GM19452 (cell line): ENCODE data around the gene HOXD9.

Experiments
- ATAC-seq: cut with Tn5 transposase; IDR thresholded peaks from one replicate; pipeline ENCODE4 v1.9.1; 2021; ENCODE audit not compliant: unreplicated experiment

The HOXD9 gene

DNA sequence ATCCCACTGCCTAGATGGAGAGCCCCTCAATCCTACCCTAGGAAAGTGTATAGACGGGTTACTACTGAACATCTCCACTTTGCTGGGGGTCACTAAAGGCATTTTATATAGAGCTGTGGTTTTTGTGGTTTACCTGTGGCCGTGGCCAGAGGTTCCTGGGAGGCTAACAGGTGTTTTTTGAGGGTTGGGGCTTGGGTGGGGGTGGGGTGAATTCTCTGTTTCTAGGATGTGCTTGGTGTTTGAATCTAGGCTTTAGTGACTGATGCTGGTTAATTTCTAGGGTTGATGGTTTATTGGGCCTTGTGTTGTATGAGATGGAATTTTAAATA, 14.7 kb downstream of the HOXD9 start:
- no peak for ATAC-seq

DNA sequence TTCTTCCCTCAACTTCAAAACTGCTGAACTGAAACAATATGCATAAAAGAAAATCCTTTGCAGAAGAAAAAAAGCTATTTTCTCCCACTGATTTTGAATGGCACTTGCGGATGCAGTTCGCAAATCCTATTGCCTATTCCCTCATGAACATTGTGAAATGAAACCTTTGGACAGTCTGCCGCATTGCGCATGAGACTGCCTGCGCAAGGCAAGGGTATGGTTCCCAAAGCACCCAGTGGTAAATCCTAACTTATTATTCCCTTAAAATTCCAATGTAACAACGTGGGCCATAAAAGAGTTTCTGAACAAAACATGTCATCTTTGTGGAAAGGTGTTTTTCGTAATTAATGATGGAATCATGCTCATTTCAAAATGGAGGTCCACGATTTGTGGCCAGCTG, 15.4 kb downstream of the HOXD9 start:
- no peak for ATAC-seq

DNA sequence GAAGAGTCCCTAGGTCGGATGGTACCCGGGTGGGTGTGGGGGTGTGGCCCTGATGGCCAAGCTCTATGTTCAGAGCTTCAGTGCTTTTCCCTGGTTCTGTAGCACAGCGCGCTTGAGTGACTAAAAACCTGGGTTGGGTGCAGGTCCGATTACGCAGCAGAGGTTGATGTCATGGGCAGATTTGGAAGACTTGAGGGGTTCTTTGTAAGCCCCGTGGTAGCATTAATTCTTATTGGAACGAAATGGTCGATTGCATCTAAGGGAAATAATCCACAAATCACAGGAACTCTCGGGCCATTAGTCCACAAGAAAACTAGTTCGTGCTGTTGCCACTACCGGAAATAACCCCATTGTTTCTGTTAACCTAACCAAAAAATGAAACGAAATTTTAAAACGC, 16.0 kb downstream of the HOXD9 start:
- ATAC-seq: no peak

DNA sequence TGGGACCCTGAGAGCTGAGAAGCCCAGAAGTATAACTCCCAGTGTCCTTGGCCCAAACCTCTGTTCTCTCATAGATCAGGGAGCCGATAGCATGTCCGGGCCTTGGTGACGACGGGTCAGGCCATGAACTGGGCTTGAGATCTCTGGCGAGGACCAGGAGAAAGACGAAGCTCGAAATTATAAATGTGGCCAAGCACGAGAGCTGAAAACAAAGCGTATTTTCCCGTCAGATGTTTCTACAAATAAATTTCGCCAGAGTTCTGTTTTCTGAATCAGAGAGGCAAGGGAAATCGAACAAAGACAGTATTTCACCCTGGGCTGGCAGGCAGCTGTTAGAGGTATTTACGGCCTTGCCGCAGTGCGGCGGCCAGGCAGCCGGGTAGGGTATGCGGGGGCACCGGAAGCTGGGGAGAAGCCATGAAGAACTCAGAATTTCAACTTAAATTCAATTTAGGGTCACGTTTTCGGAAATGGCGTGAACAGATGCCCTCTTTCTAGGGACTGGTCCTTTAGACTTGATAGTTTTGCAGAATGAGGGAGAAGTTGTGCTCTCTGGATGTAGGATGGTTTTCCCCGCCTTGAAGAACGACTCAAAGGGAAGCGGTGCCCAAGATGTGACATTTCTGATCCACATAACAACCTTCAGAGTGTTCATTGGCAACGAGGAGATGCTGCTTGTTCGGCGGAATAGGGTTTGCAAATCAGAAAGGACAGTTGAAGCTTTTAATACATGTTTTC, 16.6 kb downstream of the HOXD9 start:
- no peak for ATAC-seq

DNA sequence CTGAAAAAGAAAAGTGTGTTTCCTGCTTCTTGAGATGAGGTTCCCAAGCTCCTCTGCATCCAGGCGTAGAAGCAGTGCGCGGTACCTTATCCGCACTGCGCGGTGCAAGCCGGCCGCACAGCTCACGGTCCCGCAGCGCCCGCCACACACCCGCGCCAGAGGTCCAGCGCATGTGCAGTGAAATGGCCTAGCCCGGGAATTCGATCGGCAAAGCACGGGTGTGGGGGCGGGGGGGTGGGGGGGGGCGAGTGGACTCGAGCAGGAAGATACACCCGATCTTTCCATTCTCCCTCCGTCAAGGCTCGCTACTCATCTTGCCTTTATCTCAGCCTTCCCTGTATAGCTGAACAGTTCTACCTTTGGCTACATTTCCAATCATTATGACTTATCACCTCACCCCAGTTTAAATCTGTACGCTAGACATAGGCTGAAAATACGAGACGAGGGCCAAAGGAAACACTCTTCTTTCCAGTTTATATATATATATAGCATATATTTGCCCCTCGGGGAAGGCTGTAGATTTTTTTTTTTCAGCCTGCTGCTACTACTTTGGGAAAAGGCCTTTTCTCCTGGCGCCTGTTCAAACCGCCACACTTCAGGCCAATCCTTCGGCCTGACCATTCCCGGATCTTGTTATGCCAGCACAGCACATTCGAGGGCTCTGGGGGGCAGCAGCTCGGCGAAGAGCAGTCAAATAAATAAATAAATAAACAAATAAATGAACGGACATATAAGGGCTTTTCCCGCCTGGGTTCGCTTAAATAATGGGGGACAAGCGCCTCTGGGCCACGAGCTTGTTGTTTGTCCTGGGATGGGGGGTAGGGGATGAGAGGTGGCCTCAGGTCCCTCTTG, 17.4 kb downstream of the HOXD9 start:
- no peak for ATAC-seq

DNA sequence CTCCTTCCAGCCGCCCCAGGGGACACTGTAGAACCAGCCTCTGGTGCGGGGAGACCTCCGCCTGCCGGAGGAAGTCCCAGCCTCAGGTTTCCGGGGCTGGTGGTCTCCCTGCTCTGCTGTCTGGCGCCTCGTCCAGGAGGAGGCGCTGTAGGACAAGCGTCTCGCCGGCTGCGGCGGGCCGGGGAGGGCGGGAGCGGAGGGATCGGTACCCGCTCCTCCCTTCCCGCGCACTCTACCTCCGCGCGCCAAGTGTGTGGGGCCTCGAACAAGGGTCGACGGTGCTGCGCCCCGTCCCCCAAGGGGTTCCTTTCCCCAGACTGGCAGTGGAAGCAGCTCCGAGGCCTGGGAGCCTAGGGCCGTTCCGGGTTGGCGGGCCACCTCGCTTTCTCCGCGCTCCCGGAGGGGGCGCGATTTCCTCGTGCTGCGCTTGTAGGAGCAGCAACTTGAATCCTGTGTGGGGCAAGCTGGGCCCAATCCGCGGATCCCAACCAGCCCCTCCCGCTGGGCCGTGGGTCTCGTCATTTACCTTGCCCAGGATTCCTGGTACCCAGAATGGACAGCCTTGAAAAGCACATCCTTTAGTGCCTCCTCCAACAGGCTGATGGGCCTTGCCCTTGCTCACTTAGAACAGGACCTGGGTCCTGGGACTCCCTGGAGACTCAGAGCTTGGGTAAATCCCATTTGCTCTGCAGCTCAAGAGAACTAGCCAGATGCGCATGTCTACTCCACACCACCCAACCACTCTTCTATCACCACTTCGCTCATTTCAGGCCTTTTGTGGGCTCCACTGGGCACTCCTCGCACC, 18.2 kb downstream of the HOXD9 start:
- peak; percentile 95 for ATAC-seq

DNA sequence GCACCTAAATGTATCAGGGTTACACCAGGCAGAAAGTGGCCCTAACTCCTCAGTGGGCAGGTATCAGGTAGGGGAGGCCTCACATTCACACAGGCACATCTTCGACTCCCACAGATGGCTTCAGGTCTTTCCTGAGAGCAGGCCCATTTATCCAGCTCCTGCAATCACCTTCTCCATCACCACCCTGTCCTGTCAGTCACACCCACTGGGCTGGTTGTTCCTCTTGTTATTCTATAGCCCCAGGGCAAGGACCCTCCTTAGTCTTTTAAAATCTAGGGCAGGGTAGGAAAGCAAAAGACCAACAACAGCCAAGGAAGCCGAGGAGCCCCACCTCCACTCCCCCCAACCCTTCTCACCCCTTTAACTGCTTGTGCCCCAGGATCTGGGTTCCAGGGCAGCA, 19.8 kb downstream of the HOXD9 start:
- no peak for ATAC-seq

DNA sequence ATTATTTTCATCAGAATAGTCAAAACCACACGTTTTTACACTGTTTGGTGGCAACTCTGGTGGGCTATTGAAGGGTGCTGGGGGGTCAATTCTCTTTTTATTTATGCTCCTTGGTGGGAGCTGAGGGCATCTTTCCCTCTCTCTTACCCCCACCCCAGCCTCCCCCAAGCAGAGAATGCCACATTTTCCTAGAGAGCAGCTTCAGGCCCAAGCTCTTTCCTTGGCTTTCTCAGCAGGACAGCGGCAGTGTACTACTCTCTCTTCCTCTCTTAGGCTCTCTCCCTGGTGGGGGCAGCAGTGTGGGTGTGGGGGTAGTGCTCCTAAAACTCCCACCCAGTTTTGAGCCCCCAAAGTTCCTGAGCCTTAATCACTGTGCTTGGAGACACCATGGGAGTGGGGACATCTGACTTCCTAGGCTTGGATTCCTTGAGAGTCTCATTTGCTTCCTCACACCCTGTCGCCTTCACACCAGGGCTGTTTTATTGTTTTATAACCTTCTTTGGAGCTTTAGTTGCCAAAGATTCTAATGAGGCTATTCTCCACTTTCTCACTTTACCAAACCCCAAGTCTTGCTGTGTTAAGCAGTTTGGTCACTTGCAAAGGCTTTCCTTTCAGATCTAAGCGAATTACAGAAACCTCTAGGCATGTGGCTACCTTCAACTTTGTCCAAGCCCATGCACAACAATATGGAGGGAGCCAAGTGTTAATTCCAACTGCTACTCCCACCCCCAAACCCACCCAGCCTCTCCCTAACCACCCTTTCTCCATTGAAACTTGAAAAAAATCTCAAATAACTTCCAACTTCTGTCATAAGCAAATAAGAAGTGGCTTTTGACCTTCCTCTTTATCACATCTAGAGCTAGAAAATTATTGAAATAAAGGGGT, 22.8 kb downstream of the HOXD9 start:
- no peak for ATAC-seq

DNA sequence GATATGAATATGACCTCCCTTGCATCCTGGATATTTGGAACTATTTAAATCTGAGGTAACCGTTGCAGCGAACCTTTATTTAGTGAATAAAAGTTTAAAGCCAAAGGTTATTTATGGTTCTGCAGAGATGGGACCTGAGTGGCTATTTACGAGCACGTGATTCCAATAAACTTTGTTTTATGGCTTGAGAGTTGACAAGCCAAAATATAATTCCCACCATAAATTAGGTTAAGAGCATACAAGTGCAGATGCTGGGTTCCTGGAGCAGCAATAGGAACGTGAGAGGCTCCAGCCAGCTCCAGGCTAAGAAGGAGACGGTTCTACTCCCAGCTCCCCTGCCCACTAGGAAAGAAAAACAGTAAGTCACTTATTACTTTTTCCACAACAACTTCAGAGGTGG, 23.6 kb downstream of the HOXD9 start:
- ATAC-seq: no peak

DNA sequence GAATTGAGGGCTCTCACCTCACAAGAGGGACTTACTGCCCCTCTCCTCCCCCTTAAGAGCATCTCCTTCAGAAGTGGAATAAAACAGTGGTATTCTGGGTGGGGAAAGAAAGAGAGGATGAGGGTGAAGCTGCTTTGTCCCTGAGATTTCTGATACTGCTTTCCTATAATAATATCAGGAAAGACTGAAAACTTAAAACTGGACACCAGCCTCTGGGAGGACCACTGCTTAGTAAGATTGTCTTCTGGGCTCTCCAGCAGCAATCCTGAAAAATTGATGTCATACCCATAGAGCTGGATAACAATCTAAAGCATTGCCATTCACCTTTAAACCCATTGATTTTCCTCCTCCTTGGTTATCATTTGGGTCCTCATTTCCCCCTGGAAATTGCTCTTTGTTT, 24.1 kb downstream of the HOXD9 start:
- no peak for ATAC-seq

DNA sequence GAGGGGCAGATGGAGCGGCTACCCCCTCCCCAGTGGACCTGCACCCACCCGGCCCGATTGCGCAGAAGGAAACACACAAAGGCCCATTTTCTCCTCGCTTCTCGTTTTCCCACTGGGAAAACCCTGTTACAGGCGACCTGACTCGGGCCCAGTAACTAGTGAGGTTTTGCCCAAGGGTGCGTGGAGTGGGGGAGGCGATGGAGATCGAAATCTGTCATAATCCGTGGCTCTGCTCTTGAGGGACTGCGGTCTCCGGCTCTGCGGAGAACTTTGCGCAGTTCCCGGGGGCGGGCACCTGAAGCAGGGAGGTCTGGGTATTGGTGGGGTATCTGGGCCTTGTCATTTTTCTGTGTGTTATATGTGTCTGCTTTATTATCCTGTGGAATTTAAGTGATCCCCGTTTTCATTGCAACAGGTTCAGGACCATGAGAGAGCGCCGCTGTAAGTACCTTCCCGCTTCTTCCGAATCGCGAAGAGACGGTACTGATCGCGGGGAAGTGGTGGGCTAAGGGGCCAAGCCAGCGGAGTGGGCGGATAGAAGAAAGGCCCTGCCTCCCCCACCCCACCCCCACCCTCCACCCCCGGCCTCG, 24.8 kb downstream of the HOXD9 start:
- ATAC-seq: no peak

DNA sequence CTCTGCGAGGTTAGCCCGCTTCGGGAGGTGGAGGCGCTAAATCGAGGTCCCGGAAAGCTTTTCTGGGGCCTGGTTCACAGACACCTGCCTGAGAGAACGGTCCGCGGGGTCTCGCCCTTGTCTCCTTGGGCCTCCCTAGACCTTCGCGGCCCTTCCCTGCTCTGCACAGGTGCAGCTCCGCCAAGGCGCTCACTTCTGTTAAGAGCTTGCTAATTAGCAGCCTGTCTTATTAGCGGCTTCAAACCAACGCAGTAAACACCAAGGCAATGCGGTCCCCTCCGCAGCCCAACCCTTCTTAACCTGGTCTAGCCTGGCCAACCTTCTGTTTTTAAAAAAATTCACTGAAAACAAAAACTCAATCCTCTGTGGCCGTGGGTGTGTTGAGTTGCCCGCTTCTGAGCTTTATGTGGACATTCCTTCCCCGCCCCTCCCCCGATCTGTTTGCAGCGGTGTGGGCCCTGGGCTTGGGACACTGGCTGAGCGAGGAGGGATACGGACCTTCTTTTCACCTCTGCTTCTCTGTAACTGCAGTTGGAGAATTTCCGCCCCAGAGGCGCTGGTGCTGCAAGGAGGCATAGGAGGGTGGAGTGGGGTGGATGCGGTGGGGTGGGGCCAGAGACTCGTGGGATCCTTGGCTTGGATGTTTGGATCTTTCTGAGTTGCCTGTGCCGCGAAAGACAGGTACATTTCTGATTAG, 25.4 kb downstream of the HOXD9 start:
- ATAC-seq: no peak

DNA sequence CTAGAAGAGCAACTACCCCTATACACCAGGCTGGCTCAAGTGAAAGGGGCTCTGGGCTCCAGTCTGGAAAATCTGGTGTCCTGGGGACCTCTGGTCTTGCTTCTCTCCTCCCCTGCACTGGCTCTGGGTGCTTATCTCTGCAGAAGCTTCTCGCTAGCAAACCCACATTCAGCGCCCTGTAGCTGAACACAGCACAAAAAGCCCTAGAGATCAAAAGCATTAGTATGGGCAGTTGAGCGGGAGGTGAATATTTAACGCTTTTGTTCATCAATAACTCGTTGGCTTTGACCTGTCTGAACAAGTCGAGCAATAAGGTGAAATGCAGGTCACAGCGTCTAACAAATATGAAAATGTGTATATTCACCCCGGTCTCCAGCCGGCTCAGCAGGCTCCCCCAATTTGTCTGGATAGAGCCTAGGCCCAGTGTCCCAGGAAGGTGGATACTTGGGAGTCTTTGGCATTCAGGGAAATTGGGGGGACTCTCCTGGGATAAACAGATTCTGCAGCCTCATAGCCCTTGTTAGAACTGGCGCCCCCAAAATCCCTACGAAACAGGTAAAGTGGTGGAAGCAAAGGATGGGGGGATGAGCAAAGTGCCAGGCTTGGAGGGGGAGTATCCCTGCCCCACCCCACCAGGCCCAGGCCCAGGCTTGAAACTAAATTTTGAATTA, 26.4 kb downstream of the HOXD9 start:
- ATAC-seq: no peak

DNA sequence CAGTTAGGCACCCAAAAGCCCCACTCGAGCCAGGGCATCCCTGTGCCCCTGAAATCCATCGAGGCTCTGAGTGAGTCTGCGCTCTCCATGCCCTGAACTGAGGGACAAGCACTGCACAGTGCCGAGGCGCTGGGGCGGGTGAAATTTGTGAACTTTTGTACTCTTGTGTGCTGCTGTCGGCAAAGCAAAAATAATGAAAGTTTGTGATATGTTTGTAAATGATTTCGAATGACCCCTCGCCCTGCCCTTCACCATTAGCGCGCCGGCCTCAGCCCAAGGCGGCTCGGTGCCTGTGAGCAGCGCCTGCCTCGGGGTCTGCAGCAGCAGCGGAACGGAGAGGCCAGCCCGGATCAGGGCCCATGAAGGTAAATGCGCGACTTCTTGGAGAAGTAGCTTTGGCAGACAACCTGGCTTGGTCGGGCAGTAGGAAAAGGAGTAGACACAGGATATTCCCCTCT, 27.0 kb downstream of the HOXD9 start:
- ATAC-seq: no peak

DNA sequence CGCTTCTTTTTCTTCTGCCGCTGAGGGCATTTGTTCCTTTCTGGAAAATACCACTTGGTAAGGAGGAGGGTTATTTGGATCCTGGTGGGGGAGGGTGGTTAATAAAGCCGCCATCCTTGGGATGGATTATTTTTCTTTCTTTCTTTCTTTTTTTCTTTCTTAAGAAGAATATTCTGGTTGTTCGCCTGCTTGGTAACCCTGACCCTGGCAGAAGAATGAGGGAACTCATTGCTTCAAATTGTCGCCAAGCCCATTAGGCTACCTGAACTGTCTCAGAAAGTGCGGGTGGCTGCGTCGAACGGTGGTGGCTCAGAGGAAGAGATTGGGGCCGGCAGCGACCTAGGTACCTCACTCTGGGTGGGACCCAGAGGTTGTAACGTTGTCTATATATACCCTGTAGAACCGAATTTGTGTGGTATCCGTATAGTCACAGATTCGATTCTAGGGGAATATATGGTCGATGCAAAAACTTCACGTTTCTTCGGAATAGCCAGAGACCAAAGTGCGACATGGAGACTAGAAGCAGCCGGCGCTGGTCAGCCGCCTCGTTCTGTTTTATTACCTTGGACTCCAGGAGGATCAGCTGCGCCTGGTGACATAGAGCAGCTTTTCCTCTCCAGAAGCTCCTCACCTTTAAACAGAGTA, 27.5 kb downstream of the HOXD9 start:
- ATAC-seq: no peak

DNA sequence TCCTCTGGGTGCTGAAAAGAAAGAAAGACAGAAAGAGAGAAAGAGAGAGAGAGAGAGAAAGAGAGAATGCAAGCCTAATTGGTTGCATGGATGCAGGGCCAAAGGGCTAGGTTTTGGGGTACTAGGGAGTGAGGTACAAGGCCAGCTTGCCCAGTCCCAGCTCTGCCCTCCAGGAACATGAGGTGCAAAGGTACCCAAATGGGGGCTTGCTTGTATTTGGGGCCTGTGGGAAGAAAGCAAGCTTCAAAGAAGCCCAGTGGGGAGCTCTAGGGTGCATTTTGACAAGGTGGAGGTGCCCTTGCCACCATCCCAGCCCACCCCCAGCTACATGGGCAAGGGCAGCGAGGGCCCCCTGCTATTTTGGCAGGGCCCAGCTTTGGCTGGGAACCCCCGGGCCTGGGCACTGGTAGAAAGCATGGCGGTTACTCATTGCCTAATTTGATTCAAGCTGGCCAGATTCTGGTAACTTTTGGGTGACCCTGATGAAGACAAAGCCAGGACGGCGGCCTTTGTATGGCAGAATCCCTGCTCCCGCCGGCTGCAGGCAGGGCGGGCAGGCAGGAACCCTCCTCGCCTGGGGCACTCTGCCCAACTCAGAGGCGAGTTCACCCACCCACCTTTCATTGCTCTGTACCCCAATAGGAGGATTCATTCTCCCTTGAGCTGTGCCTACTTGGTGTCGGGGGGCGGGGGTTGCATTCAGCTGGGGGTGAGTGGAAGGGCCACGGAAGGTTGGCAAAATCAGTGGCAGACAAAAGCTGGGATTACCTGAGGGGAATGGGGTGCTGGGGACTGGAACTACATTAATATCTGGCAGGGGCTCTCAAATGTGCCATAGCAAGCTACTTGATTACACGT, 28.3 kb downstream of the HOXD9 start:
- no peak for ATAC-seq

DNA sequence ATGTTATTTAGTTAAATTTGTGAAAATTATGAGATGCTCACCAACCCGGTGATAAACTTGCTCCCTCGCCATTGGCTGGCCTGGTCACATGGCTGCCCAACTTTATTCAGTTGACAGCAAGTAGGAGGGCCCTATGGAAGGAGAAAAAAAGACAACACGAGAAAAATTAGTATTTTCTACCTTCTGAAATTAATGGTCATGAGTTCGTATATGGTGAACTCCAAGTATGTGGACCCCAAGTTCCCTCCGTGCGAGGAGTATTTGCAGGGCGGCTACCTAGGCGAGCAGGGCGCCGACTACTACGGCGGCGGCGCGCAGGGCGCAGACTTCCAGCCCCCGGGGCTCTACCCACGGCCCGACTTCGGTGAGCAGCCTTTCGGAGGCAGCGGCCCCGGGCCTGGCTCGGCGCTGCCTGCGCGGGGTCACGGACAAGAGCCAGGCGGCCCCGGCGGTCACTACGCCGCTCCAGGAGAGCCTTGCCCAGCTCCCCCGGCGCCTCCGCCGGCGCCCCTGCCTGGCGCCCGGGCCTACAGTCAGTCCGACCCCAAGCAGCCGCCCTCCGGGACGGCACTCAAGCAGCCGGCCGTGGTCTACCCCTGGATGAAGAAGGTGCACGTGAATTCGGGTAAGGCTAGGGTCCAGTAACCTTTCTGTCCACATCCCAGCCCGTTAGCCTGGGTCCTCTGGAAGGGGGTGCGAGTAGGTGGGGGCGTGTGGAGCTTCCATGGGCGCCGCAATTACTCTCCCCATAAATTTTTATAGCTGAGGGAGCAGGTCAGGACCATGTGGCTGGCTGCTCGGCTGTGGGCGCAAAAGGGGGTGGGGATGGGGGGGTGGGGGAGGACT, 29.1 kb downstream of the HOXD9 start, which contains the start of gene HOXD4:
Gene HOXD4 (plus strand): TSS at position 109 of the 846 bp plus-strand sequence. CDS start 84 bp downstream, at position 193.
- no peak for ATAC-seq
